NCI-H526 (cell line): ENCODE data around the gene SGTB.
A peak's percentile ranks its signal among the peaks of the same experiment; 100 is the strongest.

ENCODE experiments used
- DNase-seq, 2 experiments: peaks; one replicate each; lab custom pipeline; 2025; lab: John Stamatoyannopoulos, UW

Gene SGTB, protein sequence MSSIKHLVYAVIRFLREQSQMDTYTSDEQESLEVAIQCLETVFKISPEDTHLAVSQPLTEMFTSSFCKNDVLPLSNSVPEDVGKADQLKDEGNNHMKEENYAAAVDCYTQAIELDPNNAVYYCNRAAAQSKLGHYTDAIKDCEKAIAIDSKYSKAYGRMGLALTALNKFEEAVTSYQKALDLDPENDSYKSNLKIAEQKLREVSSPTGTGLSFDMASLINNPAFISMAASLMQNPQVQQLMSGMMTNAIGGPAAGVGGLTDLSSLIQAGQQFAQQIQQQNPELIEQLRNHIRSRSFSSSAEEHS

DNA sequence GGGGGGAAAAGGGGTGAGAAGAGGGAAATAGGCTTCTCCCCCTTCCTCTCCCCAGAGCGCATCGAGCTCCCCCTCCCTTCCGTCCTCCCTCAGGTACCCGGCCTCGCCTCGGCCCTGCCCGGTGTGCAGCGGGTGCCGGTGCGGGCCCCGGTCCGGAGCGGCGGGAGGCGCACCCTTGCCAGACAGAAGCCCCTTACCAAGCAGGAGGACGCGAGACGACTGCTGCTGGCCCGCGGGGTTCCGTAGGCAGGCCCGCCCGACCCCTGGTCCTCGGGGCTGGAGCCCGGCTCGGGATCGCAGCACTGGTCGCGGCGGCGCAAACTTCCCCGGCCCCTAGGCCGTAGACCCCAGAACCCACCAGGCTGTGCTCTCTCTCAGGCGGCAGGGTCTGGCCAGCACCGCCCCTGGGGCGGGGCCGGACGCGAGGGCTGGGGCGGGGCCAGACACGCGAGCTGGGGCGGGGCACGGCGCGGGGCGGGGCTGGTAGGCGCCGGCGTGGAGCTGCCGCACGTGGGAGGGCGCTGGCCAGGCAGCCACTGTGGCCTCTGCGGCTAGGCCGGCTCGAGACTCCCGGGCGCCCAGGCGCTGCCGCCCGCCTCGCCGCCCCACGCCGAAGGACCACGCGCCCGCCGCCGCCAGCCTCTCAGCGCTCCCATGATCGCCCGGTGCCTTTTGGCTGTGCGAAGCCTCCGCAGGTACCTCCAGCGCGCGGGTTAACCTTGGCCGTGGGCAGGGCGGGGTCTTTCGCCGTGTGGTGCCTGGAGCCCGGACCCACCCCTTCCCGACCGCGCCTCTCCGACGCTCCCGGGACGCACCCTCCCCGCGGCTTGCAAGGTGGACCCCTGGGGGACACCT, at the start of gene SGTB, which contains the start of gene NLN:
TSS of gene SGTB (minus strand) at position 390 of the 855 bp plus-strand sequence. CDS start 1,302 bp downstream, outside the sequence.
TSS of gene NLN (plus strand) at position 486 of the 855 bp plus-strand sequence. CDS start at position 655, 169 bp downstream.
- DNase-seq: peak; percentile 13 to 81

DNA sequence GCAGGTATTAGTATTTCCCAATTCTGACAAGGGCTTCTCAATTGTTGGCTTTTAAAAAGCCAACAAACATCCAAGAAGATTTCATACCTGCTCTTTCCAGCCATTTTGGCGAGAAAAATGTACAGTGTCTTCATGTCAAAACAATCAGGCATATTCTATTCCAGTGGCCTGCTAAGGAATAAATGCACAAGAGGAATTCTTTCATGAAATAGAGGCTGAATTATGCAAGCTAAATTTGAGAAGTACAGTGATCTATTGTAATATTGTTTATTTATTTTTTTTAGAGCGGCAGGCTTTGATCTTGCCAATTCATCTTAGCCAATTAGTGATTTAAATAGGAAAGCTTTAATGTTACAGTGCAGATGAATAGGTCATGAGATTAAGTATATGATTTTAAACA, 49.4 kb upstream of the SGTB start:
- DNase-seq: no peak

DNA sequence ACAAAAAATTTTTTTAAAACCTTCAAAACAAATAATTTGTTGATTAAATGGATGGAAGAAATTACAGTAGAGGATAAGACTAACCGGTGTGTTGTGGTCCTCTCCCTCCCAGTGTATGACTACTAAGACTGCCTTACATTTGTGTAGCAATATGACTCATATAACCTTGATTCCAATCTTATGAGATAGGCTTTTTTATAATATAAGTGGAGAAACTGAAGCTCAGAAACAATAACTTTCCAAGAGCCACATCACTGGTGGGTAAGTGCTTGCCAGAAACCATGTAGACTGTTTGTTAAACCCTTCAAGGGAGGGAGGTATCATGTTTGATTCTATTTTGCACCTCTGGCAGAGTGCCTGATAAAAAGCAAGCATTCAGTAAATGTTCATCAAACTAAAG, 47.6 kb upstream of the SGTB start:
- DNase-seq: no peak

DNA sequence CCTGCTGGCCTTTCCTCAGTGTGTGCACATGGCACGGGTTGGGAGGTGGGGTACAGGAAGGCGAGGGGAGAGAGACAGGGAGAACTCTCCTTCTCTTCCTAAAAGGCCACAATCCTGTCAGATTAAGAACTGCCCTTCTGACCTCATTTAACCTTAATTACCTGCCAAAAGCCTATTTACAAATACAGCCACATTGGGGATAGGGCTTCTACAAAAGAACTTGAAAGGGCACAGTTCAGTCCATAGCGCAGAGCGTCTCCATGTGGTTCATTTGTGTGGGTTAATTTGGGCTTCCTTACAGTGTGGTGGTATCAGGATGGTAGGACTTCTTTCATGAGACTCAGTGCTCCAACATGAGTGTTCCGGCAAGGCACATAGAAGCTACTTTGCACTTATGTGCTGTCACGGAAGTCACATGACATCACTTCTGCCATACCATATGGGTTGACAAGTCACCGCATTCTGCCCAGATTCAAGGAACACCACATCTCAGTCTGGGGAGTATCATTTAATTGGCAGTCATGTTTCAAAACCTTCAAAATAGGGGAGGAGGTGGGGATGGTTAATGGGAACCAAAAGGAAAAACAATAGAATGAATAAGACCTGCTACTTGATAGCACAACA, 46.9 kb upstream of the SGTB start:
- DNase-seq: no peak

DNA sequence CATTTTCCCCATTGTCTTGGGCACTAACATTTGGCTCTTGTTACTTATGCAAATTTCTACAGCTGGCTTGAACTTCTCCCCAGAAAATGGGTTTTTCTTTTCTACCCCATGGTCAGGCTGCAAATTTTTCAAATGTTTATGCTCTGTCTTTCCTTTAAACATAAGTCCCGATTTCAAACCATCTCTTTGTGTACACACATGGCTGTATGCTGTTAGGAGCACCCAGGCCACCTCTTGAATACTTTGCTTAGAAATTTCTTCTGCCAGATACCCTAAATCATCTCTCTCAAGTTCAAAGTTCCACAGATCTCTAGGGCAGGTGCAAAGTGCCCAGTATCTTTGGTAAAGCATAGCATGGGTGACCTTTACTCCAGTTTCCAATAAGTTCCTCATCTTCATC, 45.7 kb upstream of the SGTB start:
- no peak for DNase-seq

DNA sequence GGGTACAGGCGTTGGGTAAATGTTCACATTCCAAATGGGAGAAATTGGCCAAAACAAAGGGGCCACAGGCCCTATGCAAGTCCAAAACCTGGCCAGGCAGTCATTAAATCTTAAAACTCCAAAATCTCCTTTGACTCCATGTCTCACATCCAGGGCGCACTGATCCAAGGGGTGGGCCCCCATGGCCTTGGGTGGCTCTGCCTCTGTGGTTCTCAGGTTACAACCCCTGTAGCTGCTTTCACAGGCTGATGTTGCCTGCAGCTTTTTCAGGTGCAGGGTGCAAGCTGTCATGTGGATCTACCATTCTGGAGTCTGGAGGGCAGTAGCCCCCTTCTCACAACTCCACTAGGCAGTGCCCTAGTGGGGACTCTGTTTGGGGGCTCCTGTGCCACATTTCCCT, 44.9 kb upstream of the SGTB start:
- no peak for DNase-seq

DNA sequence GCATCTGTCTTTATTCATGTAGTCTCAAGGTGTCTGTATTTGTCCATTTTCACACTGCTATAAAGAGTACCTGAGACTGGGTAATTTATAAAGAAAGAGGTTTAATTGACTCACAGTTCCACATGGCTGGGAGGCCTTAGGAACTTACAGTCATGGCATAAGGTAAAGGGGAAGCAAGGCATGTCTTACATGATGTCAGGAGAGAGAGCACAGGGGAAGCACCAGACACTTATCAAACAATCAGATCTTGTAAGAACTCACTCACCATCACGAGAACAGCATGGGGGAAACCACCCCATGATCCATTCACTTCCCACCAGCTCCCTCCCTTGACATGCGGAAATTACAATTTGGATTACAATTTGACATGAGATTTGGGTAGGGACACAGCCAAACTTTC, 44.3 kb upstream of the SGTB start:
- DNase-seq: no peak

DNA sequence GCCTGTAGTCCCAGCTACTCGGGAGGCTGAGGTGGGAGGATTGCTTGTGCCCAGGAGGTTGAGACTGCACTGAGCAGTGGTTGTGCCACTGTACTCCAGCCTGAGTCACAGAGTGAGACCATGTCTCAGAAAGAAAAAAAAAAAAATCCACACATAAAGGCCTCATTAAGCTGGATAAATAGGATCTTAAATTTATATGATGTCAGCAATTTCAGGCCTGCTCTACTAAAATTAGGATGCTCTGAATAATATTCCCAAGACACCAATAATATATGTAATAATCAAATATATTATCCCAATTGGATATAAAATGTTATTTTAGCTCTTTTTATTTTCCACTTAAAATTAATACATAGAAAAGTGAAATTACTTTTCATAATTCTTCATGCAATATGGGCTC, 43.7 kb upstream of the SGTB start:
- no peak for DNase-seq

DNA sequence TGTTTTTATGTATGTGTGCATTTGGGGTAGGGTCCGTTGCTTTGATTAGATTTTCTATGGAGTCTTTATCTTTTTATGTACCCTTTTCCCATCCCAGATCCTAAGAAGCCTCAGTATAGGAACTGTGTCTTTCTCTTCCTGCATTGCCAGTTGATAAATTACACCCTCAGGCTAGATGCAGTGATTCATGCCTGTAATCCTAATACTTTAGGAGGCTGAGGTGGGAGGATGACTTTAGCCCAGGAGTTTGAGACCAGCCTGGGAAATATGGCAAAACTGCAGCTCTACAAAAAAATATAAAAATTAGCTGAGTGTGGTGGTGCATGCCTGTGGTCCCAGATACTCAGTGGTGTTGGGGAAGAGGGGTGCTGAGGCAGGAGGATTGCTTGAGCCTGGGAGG, 40.3 kb upstream of the SGTB start:
- DNase-seq: no peak

DNA sequence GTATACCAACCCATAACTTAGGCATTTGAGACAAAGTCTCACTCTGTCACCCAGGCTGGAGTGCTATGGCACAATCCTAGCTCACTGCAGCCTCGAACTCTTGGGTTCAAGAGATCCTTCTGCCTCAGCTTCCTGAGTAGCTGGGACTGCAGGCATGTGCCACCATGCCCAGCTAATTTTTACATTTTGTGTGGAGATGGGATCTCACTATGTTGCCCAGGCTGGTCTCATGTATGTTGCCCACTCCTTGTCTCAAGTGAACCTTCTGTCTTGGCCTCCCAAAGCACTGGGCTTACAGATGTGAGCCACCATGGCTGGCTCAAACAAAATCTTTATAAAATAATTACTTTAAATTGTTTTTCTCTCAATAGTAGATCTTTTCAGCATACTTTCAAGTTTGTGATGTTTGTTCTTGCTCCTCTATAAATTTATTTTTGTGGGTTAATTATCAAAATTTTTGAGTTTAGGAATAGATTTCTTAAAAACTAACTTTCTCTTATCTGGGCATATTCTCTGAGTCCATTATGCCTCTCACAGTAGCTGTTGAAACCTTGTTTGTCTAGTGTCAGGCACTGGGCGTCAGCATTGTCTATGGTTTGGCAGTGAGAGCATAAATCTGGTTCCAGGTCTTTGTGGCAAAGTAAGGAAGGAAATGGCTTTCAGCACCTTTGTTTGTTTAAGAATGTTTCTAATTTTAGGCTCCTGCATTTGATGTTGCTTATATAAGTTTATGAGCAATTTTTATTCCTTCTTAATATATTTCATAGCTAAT, 38.8 kb upstream of the SGTB start:
- no peak for DNase-seq

DNA sequence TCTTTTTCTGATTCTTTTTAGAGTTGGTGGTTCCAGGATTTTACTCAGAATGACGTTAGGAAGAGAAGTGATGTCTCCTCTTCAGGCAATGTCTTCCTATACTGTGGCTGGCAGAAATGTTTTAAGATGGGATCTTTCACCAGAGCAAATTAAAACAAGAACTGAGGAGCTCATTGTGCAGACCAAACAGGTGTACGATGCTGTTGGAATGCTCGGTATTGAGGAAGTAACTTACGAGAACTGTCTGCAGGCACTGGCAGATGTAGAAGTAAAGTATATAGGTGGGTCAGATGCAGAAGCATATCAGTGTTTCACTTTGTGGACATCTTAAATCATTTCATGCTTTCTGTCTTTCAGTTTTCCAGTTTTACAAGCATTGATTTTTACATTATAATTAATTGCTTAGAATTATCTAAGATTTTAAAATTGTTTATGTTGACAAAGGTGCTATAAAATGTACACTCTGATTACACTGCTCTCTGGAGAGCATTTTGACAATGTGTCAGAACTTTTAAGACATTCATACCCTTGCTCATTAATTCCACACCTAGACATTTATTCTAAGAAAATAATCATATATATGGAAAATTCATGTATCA, 36.7 kb upstream of the SGTB start:
- DNase-seq: no peak

DNA sequence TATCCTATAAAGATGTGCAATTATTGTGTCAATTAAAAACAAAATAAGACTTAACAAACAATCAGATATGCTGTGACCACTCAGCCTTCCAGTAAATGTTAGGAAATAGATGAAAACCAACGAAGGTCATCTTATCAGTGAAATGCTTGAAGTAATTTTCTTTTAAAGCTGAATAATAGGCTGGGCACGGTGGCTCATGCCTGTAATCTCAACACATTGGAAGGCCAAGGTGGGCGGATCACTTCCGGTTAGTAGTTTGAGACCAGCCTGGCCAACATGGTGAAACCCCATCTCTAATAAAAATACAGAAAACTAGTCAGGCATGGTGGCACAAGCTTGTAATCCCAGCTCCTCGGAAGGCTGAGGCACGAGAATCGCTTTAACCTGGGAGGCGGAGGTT, 31.3 kb upstream of the SGTB start:
- DNase-seq: no peak

DNA sequence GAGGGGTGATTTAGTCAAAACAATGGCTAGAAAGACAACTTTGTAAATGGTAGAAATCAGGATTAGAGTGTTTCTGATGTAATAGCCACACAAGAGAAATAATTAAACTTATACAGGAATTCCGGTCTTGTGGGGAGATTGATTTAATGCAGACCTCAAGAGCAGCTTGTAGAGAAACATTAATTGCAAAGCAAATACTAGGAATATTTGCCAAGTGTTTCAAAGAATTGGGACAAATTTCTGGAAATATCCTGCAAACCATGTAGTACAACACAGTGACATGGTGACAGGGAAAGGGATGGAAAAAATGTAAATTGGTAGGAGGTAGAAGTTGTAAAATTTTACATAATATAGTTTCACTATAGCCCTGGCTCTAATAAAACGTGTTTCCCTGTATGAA, 29.0 kb upstream of the SGTB start:
- no peak for DNase-seq

DNA sequence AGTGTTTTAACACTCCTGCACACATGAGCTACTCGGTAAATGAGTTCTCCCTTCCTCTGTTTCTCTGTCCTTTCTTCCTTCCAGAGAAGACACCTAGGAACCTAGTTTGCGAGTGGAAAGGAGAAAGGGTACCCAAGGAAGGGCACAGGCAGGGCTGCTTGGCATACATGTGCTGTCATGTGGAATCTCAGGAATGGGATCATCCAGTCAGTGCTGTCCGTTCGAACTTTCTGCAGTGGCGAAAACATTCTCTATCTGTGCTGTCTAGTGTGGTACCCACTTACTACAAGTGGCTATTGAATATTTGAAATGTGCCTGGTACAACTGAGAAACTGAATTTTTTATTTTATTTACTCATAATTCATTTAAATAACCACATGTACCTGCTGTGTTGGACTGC, 28.0 kb upstream of the SGTB start:
- DNase-seq: no peak

DNA sequence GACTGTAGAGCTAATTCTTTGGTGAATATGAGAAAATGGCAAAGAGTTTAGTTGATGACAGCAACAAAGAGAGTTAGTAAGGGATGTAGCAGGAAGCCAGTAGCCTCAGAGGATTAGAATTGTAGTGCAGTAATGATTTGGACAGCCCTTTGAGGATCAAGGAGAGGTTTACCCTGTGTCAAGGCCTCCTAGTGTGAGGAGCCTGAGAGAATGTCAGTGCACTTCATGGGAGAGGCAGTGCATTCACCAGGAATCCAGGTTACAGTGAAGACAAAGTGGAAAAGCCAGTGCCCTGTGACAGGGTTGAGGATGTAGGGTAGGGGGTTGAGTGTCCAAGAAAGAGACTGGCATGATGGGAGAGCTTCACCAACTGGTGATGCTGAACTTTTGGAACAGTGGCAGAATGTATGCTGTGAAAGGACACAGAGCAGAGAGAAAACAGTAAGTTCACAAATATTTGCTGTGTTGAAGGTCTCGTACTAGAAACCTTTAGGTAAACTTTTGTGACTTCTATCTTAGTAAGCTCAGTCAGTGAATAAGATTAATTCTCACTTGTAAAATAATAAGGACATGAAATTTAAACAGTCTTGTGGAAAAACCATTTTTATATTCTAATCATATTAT, 27.4 kb upstream of the SGTB start:
- DNase-seq: no peak

DNA sequence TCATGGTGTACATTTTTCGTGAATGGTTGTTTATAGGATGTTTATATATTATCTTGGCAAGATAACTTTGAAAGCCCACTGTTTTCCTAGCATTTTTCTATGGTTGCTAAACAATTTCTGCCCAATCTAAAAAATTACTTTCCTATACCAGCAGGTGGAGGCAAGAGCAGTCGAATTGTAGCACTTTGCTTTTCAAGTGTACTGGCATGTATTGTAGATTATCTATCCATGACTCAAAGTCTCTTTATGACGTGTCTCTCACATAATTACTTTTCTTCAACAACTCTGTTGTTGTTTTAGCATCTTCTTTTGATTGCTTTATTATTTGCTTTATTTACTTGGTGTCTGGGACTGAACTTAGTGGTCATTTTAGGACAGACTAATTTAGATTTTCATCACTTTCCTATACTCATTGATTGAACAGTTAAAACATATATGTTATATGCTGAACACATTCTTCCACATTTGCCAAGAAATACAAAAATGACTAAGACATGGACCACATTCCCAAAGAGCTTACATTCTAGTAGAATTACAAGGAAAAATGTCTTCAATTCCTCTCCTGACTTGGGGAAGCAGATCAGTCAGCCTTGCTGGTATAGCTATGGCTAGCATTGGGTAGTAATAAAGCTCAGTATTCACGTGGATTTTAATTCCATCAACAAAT, 20.8 kb upstream of the SGTB start:
- peak; percentile 16 to 29 for DNase-seq

DNA sequence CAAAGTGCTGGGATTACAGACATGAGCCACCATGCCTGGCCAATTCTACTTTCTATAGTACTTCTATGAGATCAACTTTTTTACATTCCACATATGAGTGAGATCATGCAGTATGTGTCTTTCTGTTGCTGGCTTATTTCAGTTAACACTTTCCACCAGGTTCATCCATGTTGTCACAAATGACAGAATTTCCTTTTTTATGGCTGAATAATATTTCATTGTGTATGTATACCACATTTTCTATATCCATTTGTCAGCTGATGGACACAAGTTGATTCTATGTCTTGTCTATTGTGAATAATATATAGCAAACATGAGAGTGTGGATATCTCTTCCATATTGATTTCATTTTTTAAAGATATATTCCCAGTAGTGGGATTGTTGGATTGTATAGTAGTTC, 17.3 kb upstream of the SGTB start:
- DNase-seq: no peak

DNA sequence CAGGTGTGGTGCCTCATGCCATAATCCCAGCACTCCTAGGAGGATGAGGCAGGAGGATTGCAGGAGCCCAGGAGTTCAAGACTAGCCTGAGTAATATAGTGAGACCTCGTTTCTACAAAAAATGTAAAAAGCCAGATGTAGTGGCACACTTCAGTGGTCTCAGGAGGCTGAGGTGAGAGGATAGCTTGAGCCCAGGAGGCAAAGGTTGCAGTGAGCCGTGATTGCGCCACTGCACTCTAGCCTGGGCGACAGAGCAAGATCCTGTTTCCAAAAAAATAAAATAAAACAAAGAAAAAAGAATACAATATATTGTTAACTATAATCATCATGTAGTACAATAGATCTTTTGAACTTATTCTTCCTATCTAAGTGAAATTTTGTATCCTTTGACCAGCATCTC, 16.4 kb upstream of the SGTB start:
- no peak for DNase-seq

DNA sequence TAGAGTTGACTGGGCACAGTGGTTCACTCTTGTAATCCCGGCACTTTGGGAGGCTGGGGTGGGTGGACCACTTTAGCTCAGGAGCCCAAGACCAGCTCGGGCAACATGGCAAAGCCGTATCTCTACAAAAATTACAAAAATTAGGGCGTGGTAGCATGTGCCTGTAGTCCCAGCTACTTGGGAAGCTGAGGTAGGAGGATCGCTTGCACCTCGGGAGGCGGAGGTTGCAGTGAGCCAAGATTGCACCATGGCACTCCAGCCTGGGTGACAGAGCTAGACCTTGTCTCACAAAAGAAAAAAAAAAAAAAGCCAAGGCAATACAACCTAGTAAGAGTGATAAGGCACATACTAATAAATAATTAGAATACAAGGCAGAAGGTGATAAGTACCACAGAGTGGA, 15.9 kb upstream of the SGTB start:
- DNase-seq: no peak

DNA sequence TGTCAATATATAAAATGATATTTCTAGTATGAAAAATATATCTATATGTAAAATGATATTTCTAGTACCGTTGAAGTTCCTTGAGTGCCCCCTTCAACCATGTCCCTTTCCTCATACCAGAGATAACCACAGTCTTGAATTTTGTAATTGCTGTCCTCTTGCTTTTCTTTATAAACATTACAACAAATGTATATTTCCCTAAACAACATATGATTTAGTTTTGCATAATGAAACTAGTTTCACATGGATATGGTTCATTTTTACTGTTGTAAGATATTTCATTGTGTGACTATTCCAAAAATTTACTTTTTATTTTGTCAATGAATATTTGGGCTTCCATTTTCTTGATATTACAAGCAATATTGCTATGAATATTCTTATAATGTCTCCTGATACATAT, 14.1 kb upstream of the SGTB start:
- no peak for DNase-seq

DNA sequence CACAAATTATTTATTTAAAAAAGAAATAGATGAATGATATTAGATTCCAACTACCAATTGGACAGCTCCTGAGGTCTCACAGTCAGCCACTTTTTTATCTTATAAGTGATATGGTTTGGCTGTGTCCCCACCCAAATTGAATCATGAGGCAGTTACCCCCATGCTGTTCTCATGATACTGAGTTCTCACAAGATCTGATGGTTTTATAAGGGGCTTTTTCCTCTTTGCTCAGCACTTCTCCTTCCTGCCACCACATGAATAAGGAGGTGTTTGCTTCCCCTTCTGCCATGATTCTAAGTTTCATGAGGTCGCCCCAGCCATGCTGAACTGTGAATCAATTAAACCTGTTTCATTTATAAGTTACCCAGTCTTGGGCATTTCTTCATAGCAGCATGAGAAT, 13.0 kb upstream of the SGTB start:
- DNase-seq: no peak
